CD14-positive monocyte (primary cell): ENCODE measurements around the gene HAPLN2. TPM values are rescaled to one million over a fixed set of nuclear protein-coding genes. Genes with fewer than 3 reads are reported as not detected.

Experiments
- DNase-seq, 3 donors: peaks; one replicate each; pipeline ENCODE4 v3.0.0-alpha.2; 2011 to 2022
- H2AFZ ChIP-seq: 2 replicates; pipeline ENCODE4 v1.6.0; 2012; ENCODE audit warnings: mild to moderate bottlenecking, low read depth, low read length, inconsistent platforms; ENCODE audit not compliant: insufficient read depth, poor library complexity, severe bottlenecking
- H3K27ac ChIP-seq, 2 donors: 1 replicate in 1 of 2; 2 replicates in 1 of 2; pipeline ENCODE4 v1.5.1; 2012 to 2013; ENCODE audit warnings: low read length in 2 of 2, control low read depth in 1 of 2, inconsistent platforms in 1 of 2, low read depth in 1 of 2, mild to moderate bottlenecking in 1 of 2
- H3K27me3 ChIP-seq, 2 donors: one replicate each; pipeline versions ENCODE4 v1.6.0 to v1.6.1; 2011 to 2013; ENCODE audit warnings: low read length in 2 of 2; ENCODE audit not compliant: control insufficient read depth in 2 of 2, insufficient read depth in 2 of 2
- H3K36me3 ChIP-seq, 2 donors: replicated peaks in 1 of 2; 1 replicate in 1 of 2; 2 replicates in 1 of 2; pipeline versions ENCODE4 v1.5.1 to v1.6.1; 2012 to 2013; ENCODE audit warnings: low read length in 2 of 2, control low read depth in 1 of 2, inconsistent platforms in 1 of 2, mild to moderate bottlenecking in 1 of 2; ENCODE audit not compliant: insufficient read depth in 2 of 2, control insufficient read depth in 1 of 2
- H3K4me1 ChIP-seq, 2 donors: 1 replicate in 1 of 2; 2 replicates in 1 of 2; pipeline versions ENCODE4 v1.5.1 to v1.6.1; 2012 to 2013; ENCODE audit warnings: low read length in 2 of 2, control low read depth in 1 of 2, inconsistent platforms in 1 of 2, mild to moderate bottlenecking in 1 of 2, moderate library complexity in 1 of 2; ENCODE audit not compliant: insufficient read depth in 2 of 2, control insufficient read depth in 1 of 2
- H3K4me2 ChIP-seq: replicated peaks from 2 replicates; pipeline ENCODE3; 2012; ENCODE audit warnings: low read length, moderate library complexity, mild to moderate bottlenecking; ENCODE audit not compliant: poor library complexity, severe bottlenecking; ENCODE audit errors: extremely low read depth
- H3K4me3 ChIP-seq, 3 experiments: fragments of 200-600 bp in 1 of 3; sonication (generic) in 1 of 3; replicated peaks in 1 of 3; 1 replicate in 2 of 3; 2 replicates in 1 of 3; pipeline ENCODE4 v1.5.1; 2011 to 2013; ENCODE audit warnings: low read length in 3 of 3, mild to moderate bottlenecking in 3 of 3, control low read depth in 2 of 3, low read depth in 2 of 3, inconsistent platforms in 1 of 3, moderate library complexity in 1 of 3
- H3K79me2 ChIP-seq: 2 replicates; pipeline ENCODE4 v1.6.0; 2012; ENCODE audit warnings: mild to moderate bottlenecking, control low read depth, inconsistent platforms, low read length, moderate library complexity; ENCODE audit not compliant: insufficient read depth
- H3K9ac ChIP-seq: 2 replicates; pipeline ENCODE4 v1.6.0; 2017; ENCODE audit warnings: low read length, mild to moderate bottlenecking; ENCODE audit not compliant: insufficient read depth, poor library complexity, severe bottlenecking
- H3K9me3 ChIP-seq, 2 donors: replicated peaks in 1 of 2; 1 replicate in 1 of 2; 2 replicates in 1 of 2; pipeline versions ENCODE4 v1.5.1 to v1.6.1; 2012 to 2013; ENCODE audit warnings: low read length in 2 of 2, control low read depth in 1 of 2; ENCODE audit not compliant: control insufficient read depth in 1 of 2, insufficient read depth in 1 of 2
- H4K20me1 ChIP-seq: 2 replicates; pipeline ENCODE4 v1.6.0; 2012; ENCODE audit warnings: mild to moderate bottlenecking, low read length, control low read depth, moderate library complexity; ENCODE audit not compliant: insufficient read depth
- H3K27ac Mint-ChIP-seq, 7 donors: one replicate each; pipeline ENCODE4 v1.8.0; 2020; ENCODE audit warnings: mild to moderate bottlenecking in 7 of 7, mixed read lengths in 7 of 7, moderate library complexity in 6 of 7, inconsistent platforms in 2 of 7
- H3K27me3 Mint-ChIP-seq, 3 donors: one replicate each; pipeline ENCODE4 v1.8.0; 2021 to 2022; ENCODE audit warnings: low read depth in 3 of 3, mild to moderate bottlenecking in 3 of 3, mixed read lengths in 3 of 3, moderate library complexity in 3 of 3, inconsistent platforms in 1 of 3
- H3K36me3 Mint-ChIP-seq, 2 donors: one replicate each; pipeline ENCODE4 v1.8.0; 2020; ENCODE audit warnings: mixed read lengths in 2 of 2, inconsistent platforms in 1 of 2, mild to moderate bottlenecking in 1 of 2
- H3K4me1 Mint-ChIP-seq: one replicate; pipeline ENCODE4 v1.8.0; 2020; ENCODE audit warnings: mild to moderate bottlenecking, mixed read lengths
- H3K4me3 Mint-ChIP-seq, 2 donors: one replicate each; pipeline ENCODE4 v1.8.0; 2020; ENCODE audit warnings: mild to moderate bottlenecking in 2 of 2, mixed read lengths in 2 of 2, moderate library complexity in 1 of 2
- H3K9me3 Mint-ChIP-seq, 7 donors: one replicate each; pipeline ENCODE4 v1.8.0; 2020 to 2022; ENCODE audit warnings: mixed read lengths in 7 of 7, mild to moderate bottlenecking in 6 of 7, moderate library complexity in 6 of 7, inconsistent platforms in 2 of 7
- WGBS: methylation state at CpG from one replicate; pipeline ENCODE4 v1.1.5; 2013; ENCODE audit warnings: missing lambda C conversion rate; ENCODE audit not compliant: insufficient coverage; 5-methylcytosine and 5-hydroxymethylcytosine counted together
- intact Hi-C, 2 donors: fragments of 100-400 bp; cut with micrococcal nuclease; formaldehyde crosslinking; loops; one replicate each; pipeline versions ENCODE4 v1.15.0 to v1.15.1; 2023
- polyA plus RNA-seq, 3 donors: library from polyadenylated mRNA; depleted of rRNA in 1 of 3; unstranded in 2 of 3; stranded (reverse) in 1 of 3; fragments of 300-500 nt in 2 of 3; fragments of >200 nt in 1 of 3; fragmentation: Illumina TruSeq in 2 of 3; gene quantifications; 1 replicate in 2 of 3; 2 replicates in 1 of 3; pipeline ENCODE4 v1.2.3, GENCODE V29; 2012 to 2021
- TF ChIP-seq, protein P1 (sequence below): fragments of 200-600 bp; IDR thresholded peaks from one replicate; pipeline ENCODE4 v1.8.0; 2022; ENCODE audit warnings: antibody characterized with exemption, mild to moderate bottlenecking

Gene HAPLN2
- polyA plus RNA-seq, 3 donors = not detected

DNA sequence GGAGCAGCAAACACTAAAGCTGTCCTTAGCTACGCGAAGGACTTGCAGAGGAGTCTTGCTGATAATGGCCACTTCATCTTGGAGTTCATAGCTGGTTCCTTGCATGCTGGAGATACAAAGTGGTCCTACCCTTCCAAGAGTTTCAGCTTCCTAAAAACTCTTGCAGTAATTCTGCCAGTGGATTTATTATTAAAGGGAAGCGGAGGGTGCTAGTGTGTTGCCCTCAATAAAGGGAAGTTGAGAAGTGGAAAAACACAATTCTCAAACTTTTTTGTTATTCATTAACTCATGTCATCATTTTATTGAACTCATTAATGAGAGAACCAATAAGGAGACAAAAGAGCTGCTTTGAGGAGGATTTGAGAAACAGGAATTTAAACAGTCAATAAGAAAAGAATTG lies 6.5 kb upstream of the HAPLN2 start:
- H3K36me3 ChIP-seq = no peaks in the 10 kb centered on the region
- no peak overlapping the region for H3K4me2 ChIP-seq
- Mint-ChIP-seq H3K4me3 (peak overlapping the region in 1 of 2 donors; percentile 13), H3K4me1 (peaks cover 10% of the 10 kb centered on the region), H3K36me3 (no peaks in the 10 kb centered on the region), H3K9me3 (peaks cover 0 to 7% (median 0%) of the 10 kb centered on the region in 7 donors), H3K27me3 (peaks cover 28 to 60% (median 42%) of the 10 kb centered on the region in 3 donors), H3K27ac (no peak overlapping the region)
- no peak for DNase-seq
- TF ChIP-seq, protein P1, sequence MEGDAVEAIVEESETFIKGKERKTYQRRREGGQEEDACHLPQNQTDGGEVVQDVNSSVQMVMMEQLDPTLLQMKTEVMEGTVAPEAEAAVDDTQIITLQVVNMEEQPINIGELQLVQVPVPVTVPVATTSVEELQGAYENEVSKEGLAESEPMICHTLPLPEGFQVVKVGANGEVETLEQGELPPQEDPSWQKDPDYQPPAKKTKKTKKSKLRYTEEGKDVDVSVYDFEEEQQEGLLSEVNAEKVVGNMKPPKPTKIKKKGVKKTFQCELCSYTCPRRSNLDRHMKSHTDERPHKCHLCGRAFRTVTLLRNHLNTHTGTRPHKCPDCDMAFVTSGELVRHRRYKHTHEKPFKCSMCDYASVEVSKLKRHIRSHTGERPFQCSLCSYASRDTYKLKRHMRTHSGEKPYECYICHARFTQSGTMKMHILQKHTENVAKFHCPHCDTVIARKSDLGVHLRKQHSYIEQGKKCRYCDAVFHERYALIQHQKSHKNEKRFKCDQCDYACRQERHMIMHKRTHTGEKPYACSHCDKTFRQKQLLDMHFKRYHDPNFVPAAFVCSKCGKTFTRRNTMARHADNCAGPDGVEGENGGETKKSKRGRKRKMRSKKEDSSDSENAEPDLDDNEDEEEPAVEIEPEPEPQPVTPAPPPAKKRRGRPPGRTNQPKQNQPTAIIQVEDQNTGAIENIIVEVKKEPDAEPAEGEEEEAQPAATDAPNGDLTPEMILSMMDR = no peak
- no peaks in the 10 kb centered on the region for H3K9me3 ChIP-seq
- H3K27me3 ChIP-seq = peaks cover 4 to 23% of the 10 kb centered on the region in 2 donors
- H3K4me1 ChIP-seq = peaks cover 0 to 3% of the 10 kb centered on the region in 2 donors
- intact Hi-C loops = no loop called here
- H4K20me1 ChIP-seq = no peaks in the 10 kb centered on the region
- H3K4me3 ChIP-seq = no peak overlapping the region
- WGBS = 7% methylated on average over 2 of the region's 3 CpGs
- H3K9ac ChIP-seq = no peak overlapping the region
- no peak overlapping the region for H3K27ac ChIP-seq
- H2AFZ ChIP-seq = no peak overlapping the region
- no peaks in the 10 kb centered on the region for H3K79me2 ChIP-seq

DNA sequence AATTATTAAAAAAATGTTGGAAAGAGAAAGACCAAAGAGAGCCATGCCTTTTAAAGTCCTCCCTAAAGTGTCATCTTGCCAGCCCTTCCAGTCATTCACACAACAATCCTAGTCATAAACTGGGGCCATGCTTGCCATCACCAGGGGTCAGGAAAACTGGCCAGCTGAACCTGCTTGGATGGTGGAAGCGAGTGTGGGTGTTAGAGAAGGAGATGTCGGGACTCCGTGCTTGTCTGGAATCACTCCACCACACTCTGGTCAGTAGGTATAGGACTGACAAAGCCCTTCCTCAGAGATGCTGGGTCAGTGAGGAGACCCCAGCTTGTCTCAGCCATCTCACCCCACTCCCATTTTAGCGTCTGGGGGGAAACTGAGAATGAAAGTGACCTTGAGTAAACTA lies 3.3 kb upstream of the HAPLN2 start:
- peaks cover 0 to 7% (median 0%) of the 10 kb centered on the region in 7 donors for H3K9me3 Mint-ChIP-seq
- no peak for DNase-seq
- H3K27me3 Mint-ChIP-seq = peaks cover 43 to 84% (median 53%) of the 10 kb centered on the region in 3 donors
- Histone ChIP-seq H2AFZ (no peak overlapping the region), H3K27ac (no peak overlapping the region), H3K27me3 (peaks cover 24 to 47% of the 10 kb centered on the region in 2 donors), H3K4me2 (no peak overlapping the region), H3K79me2 (no peaks in the 10 kb centered on the region), H3K36me3 (no peaks in the 10 kb centered on the region), H3K9ac (no peak overlapping the region), H4K20me1 (no peaks in the 10 kb centered on the region), H3K4me3 (no peak overlapping the region), H3K4me1 (no peaks in the 10 kb centered on the region), H3K9me3 (no peaks in the 10 kb centered on the region)
- TF ChIP-seq, protein P1 = no peak
- H3K4me3 Mint-ChIP-seq = no peak overlapping the region
- WGBS = no CpG with 5 or more reads among the region's 4 CpGs
- no peak overlapping the region for H3K27ac Mint-ChIP-seq
- no peaks in the 10 kb centered on the region for H3K36me3 Mint-ChIP-seq
- peaks cover 6% of the 10 kb centered on the region for H3K4me1 Mint-ChIP-seq
- intact Hi-C loops = no loop called here
